PC-9 (cell line): ENCODE results near the gene IGF2BP2.

Source experiments
- EZH2 ChIP-seq: fragments of 200-600 bp; sonication (generic); IDR thresholded peaks from 2 replicates; pipeline ENCODE4 v1.8.0; 2017; ENCODE audit warnings: antibody characterized with exemption, low read depth
- TF ChIP-seq, protein P1 (sequence below): fragments of 200-600 bp; sonication (generic); conservative IDR thresholded peaks from 2 replicates; pipeline ENCODE4 v1.6.1; 2017; ENCODE audit warnings: mixed run types, antibody characterized with exemption, mild to moderate bottlenecking, moderate library complexity

DNA sequence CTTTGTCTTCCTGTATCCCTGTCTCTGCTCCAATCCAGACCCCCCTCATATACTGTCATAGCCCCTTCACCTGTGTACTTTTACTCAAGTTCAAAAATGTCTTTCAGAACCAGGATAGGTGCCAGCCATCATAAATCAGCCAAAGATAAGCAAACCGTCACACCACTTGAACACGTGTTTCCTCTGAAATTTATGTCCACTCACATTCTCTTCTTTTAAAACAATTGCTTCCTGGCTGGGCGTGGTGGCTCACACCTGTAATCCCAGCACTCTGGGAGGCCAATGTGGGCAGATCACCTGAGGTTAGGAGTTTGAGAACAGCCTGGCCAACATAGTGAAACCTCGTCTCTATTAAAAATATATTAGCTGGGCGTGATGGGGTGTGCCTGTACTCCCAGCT, 74.1 kb downstream of the IGF2BP2 start:
- TF ChIP-seq, protein P1, sequence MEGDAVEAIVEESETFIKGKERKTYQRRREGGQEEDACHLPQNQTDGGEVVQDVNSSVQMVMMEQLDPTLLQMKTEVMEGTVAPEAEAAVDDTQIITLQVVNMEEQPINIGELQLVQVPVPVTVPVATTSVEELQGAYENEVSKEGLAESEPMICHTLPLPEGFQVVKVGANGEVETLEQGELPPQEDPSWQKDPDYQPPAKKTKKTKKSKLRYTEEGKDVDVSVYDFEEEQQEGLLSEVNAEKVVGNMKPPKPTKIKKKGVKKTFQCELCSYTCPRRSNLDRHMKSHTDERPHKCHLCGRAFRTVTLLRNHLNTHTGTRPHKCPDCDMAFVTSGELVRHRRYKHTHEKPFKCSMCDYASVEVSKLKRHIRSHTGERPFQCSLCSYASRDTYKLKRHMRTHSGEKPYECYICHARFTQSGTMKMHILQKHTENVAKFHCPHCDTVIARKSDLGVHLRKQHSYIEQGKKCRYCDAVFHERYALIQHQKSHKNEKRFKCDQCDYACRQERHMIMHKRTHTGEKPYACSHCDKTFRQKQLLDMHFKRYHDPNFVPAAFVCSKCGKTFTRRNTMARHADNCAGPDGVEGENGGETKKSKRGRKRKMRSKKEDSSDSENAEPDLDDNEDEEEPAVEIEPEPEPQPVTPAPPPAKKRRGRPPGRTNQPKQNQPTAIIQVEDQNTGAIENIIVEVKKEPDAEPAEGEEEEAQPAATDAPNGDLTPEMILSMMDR = no peak
- no peak for TF ChIP-seq EZH2
